SH-SY5Y (cell line): Measurements from ENCODE around the gene SETD4.

Source experiments
- GATA2 ChIP-seq: IDR thresholded peaks from 2 replicates; pipeline ENCODE4 v1.6.1; 2011; ENCODE audit warnings: mild to moderate bottlenecking, low read depth, low read length
- GATA3 ChIP-seq: IDR thresholded peaks from 2 replicates; pipeline ENCODE4 v1.6.1; 2011; ENCODE audit warnings: low read depth, mild to moderate bottlenecking, low read length, moderate library complexity

- no peak for TF ChIP-seq GATA3
- no peak for TF ChIP-seq GATA2
Measured at GRCh38 chr21:36044056-36044455, 16.3 kb downstream of the SETD4 start.
